Activated naive CD4-positive, alpha-beta T cell treated with anti-CD3 and anti-CD28 coated beads, Interleukin-2, amount 50 U/mL, for 24 hours (primary cell): Measurements from ENCODE around the gene TEAD2.
"Not testable (repeated sequence)": the region's sequence is repeated elsewhere in the genome, so short reads cannot be mapped to it uniquely, and the experiment has no call there.

ENCODE experiments used
- H3K27ac Mint-ChIP-seq: one replicate; pipeline ENCODE4 v1.8.0; 2021; ENCODE audit warnings: mild to moderate bottlenecking, mixed read lengths
- H3K27me3 Mint-ChIP-seq: one replicate; pipeline ENCODE4 v1.8.0; 2021; ENCODE audit warnings: mixed read lengths
- H3K36me3 Mint-ChIP-seq: one replicate; pipeline ENCODE4 v1.8.0; 2021; ENCODE audit warnings: mixed read lengths
- H3K4me1 Mint-ChIP-seq: one replicate; pipeline ENCODE4 v1.8.0; 2021; ENCODE audit warnings: mixed read lengths
- H3K4me3 Mint-ChIP-seq: one replicate; pipeline ENCODE4 v1.8.0; 2021; ENCODE audit warnings: mild to moderate bottlenecking, mixed read lengths
- H3K9me3 Mint-ChIP-seq: one replicate; pipeline ENCODE4 v1.8.0; 2021; ENCODE audit warnings: mixed read lengths

The TEAD2 gene

DNA sequence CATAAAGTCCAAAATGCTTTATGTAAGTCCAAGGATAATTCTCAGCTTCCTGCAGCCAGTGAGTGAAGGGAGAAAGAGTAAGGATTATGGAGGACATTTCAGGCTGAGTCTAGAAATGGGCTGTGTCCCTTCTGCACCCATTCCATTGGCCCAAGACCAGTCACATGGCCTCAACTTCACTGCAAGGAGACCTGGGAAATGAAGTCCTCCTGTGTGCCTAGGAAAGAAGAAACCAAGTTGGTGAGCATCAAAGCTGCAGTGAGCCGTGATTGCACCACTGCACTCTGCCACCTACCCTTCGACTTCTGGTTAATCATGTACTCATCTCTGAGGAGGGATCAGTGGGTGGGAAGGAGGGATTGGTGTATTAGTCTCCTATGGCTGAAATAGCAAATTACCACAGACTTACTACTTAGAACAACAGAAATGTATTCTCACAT is 30.6 kb downstream of the TEAD2 start:
- peak overlapping the region; percentile 76 for H3K27ac Mint-ChIP-seq
- peaks cover 75% of the 10 kb centered on the region for H3K4me1 Mint-ChIP-seq
- no peaks in the 10 kb centered on the region for H3K9me3 Mint-ChIP-seq
- no peaks in the 10 kb centered on the region for H3K27me3 Mint-ChIP-seq
- H3K36me3 Mint-ChIP-seq = peaks cover 10% of the 10 kb centered on the region
- peak overlapping the region; percentile 16 for H3K4me3 Mint-ChIP-seq

GRCh38 chr19:49331187-49331586 is 31.0 kb downstream of the TEAD2 start:
- not testable (repeated sequence) for H3K9me3 Mint-ChIP-seq, H3K36me3 Mint-ChIP-seq, H3K27me3 Mint-ChIP-seq
- Mint-ChIP-seq H3K4me3 (peak overlapping the region; percentile 16), H3K4me1 (peaks cover 74% of the 10 kb centered on the region), H3K27ac (peak overlapping the region; percentile 76)

DNA sequence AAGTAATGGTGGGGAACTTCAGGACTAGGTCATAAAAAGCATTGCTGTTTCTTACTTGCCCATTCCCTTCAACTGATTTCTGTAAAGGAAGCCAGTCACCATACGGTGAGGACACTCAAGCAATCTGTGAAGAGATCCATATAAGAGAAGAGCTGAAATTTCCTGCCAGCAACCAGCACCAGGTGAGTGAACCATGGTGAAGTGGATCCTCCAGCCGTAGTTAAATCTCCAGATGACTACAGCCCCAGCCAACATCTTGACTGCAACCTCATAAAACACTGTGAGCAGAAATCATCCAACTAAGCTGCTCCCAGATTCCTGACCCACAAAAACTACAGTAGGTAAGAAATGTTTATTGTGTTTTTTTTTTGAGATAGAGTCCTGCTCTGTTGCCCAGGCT is 33.5 kb downstream of the TEAD2 start:
- peaks cover 14% of the 10 kb centered on the region for H3K36me3 Mint-ChIP-seq
- H3K9me3 Mint-ChIP-seq = no peaks in the 10 kb centered on the region
- H3K4me1 Mint-ChIP-seq = peaks cover 53% of the 10 kb centered on the region
- H3K4me3 Mint-ChIP-seq = no peak overlapping the region
- peak overlapping the region; percentile 94 for H3K27ac Mint-ChIP-seq
- no peaks in the 10 kb centered on the region for H3K27me3 Mint-ChIP-seq

- peaks cover 46% of the 10 kb centered on the region for H3K4me1 Mint-ChIP-seq
- peak overlapping the region; percentile 94 for H3K27ac Mint-ChIP-seq
- no peaks in the 10 kb centered on the region for H3K27me3 Mint-ChIP-seq
- no peak overlapping the region for H3K4me3 Mint-ChIP-seq
- H3K9me3 Mint-ChIP-seq = no peaks in the 10 kb centered on the region
- peaks cover 14% of the 10 kb centered on the region for H3K36me3 Mint-ChIP-seq
These were observed 34.2 kb downstream of the TEAD2 start for GRCh38 chr19:49327878-49328544.

DNA sequence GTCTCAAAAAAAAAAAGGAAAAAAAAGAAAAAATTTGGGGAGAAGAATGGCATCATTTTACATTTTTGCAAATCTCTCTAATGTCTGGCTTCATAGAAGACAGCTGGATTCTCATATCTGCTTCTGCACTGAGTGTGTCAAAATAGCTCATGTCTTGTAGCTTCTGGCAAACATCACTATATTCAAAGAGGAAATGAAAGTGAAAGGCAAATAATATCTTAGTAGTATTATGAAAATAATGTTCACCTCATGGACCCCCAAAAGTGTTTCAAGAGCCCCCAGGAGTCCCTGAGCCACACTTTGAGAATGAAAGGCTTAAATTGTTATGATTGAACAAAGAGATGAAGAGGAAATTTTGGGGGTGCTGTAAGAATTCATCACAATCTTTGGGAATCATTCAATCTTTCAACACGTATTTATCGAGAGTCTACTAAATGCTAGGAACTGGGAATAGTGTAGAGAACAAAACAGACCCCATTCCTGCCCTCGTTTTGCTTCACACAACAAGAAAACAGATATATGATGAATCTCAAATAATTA is 36.0 kb downstream of the TEAD2 start:
- H3K36me3 Mint-ChIP-seq = peaks cover 16% of the 10 kb centered on the region
- peaks cover 32% of the 10 kb centered on the region for H3K4me1 Mint-ChIP-seq
- no peaks in the 10 kb centered on the region for H3K9me3 Mint-ChIP-seq
- no peaks in the 10 kb centered on the region for H3K27me3 Mint-ChIP-seq
- H3K27ac Mint-ChIP-seq = no peak overlapping the region
- no peak overlapping the region for H3K4me3 Mint-ChIP-seq

DNA sequence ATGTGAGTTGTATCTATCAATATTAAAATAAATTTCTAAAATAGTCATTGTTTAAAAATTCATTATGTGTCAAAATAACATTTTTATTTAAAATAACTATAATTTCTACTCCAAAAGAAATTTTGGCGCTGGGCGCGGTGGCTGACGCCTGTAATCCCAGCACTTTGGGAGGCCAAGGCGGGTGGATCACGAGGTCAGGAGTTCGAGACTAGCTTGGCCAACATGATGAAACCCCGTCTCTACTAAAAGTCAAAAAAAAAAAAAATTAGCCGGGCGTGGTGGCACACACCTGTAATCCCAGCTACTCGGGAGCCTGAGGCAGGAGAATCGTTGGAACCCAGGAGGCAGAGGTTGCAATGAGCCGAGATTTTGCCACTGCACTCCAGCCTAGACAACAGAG is 36.5 kb downstream of the TEAD2 start:
- H3K27me3 Mint-ChIP-seq, H3K4me3 Mint-ChIP-seq: not testable (repeated sequence)
- H3K36me3 Mint-ChIP-seq = peaks cover 17% of the 10 kb centered on the region

GRCh38 chr19:49324801-49325576 is 37.2 kb downstream of the TEAD2 start, which contains the start of gene SLC6A16:
TSS of gene SLC6A16 (minus strand) at chr19:49325191. CDS start at chr19:49311347, 13,844 bp downstream.
- H3K4me1 Mint-ChIP-seq = peaks cover 24% of the 10 kb centered on the region
- H3K4me3 Mint-ChIP-seq = no peak within 1 kb of the TSS
- H3K9me3 Mint-ChIP-seq = no peaks in the 10 kb centered on the region
- H3K27ac Mint-ChIP-seq = no peak within 1 kb of the TSS
- peaks cover 14% of the 10 kb centered on the region for H3K36me3 Mint-ChIP-seq
- no peaks in the 10 kb centered on the region for H3K27me3 Mint-ChIP-seq

More for the DNA sequence above, 36.5 kb downstream of the TEAD2 start:
- H3K9me3 Mint-ChIP-seq, H3K27ac Mint-ChIP-seq: not testable (repeated sequence)
- peaks cover 29% of the 10 kb centered on the region for H3K4me1 Mint-ChIP-seq

GRCh38 chr19:49318296-49318695 is 43.9 kb downstream of the TEAD2 start:
- H3K27ac Mint-ChIP-seq = no peak overlapping the region
- no peak overlapping the region for H3K4me3 Mint-ChIP-seq
- peaks cover 9% of the 10 kb centered on the region for H3K4me1 Mint-ChIP-seq
- H3K36me3 Mint-ChIP-seq = peaks cover 24% of the 10 kb centered on the region
- no peaks in the 10 kb centered on the region for H3K9me3 Mint-ChIP-seq
- no peaks in the 10 kb centered on the region for H3K27me3 Mint-ChIP-seq

DNA sequence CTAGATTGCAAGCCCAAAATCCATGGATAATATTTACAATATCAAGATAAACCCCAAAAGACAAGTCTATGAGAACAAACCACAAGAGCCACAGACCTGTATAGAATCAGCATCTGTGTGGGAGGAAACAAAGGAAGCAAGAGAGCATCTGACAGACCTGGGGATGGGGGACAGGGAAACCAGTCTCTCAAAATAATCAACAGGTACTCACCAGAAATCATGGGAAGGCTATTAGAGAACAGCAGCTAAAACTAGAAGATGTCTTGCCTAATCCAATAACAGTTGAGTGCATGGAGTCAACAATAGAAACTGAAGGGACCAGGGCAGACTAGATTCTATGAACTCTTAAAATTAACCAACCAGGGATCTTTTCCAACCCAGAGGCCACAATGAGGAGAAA is 45.9 kb downstream of the TEAD2 start:
- H3K27ac Mint-ChIP-seq = no peak overlapping the region

DNA sequence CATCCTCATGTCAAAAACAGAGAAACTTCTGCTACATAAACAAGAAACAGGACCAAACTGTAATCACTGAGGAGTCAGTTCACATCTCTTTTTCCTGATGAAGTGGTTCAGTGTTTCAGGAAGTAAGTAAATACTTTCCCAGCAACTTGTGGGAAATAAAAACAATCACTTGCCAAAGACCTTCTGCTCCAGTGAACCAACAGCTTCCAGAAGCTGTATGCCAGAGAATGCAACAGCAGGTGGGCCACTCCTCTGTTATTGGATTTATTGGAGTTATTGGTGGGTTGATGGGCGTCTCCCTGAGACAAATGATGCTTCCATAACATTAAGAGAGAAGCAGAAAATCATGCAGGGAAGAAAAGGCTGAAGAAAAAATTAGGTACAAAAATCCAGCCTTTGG is 47.1 kb downstream of the TEAD2 start:
- Mint-ChIP-seq H3K27ac (no peak overlapping the region), H3K4me3 (no peak overlapping the region), H3K36me3 (peaks cover 23% of the 10 kb centered on the region), H3K27me3 (no peaks in the 10 kb centered on the region), H3K4me1 (peaks cover 9% of the 10 kb centered on the region), H3K9me3 (no peaks in the 10 kb centered on the region)

More for the DNA sequence above, 45.9 kb downstream of the TEAD2 start:
- no peak overlapping the region for H3K4me3 Mint-ChIP-seq
- H3K9me3 Mint-ChIP-seq = no peaks in the 10 kb centered on the region
- H3K27me3 Mint-ChIP-seq = no peaks in the 10 kb centered on the region
- H3K4me1 Mint-ChIP-seq = peaks cover 9% of the 10 kb centered on the region
- H3K36me3 Mint-ChIP-seq = peaks cover 21% of the 10 kb centered on the region

DNA sequence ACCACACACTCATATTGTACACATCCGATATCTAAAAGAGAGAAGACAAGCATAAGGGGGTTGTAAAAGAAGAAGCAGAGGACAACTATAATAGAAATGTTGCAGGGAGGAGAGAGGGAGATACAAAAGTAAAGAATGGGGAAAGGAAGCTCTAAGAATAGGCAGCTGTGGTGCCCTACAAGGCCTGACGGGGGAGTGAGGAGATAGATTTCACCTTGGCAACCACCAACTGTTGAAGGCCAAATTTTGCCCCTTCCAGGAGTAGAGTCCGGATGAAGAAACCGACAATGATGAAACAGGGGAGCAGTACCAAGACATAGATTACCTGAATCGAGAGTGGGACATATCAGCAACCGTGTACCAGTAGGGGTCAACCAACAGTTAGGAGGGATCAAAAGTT is 53.1 kb downstream of the TEAD2 start:
- Mint-ChIP-seq H3K4me1 (no peaks in the 10 kb centered on the region), H3K4me3 (no peak overlapping the region), H3K9me3 (no peaks in the 10 kb centered on the region), H3K36me3 (peaks cover 9% of the 10 kb centered on the region), H3K27ac (no peak overlapping the region), H3K27me3 (no peaks in the 10 kb centered on the region)

DNA sequence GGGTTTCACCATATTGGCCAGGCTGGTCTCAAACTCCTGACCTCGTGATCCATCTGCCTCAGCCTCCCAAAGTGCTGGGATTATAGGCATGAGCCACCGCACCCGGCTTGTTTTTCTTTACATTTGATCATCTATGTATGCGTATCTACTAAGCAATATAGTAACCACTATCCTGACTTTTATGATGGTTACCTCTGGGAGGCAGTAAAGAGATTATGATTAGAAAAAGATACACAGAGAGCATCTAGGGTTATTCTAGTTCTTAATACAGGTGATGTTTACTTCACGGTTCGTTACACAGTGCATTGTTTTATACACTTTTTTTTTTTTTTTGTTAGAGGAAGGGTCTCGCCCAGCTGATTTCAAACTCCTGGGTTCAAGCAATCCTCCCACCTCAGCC is 55.5 kb downstream of the TEAD2 start:
- H3K36me3 Mint-ChIP-seq = peaks cover 14% of the 10 kb centered on the region
- not testable (repeated sequence) for H3K27me3 Mint-ChIP-seq, H3K27ac Mint-ChIP-seq, H3K9me3 Mint-ChIP-seq, H3K4me3 Mint-ChIP-seq, H3K4me1 Mint-ChIP-seq

DNA sequence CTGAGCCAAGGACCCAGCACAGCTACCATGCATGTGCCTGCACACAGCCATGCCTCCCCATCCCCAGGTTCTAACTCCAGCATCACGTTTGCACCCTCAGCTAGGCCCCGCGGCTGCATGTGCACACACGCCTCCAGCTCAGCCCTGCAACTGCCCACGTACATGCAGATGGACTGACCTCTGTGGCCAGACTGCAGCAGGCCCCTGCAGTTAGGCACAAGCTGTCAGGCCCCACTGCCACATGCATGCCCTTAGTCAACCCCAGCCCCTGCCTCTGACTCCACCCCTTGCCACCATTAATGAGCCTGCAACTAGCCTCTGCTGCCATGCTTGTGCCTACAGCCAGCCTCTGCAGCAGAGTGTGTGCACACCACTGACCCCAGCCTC is 60.4 kb downstream of the TEAD2 start:
- no peaks in the 10 kb centered on the region for H3K27me3 Mint-ChIP-seq
- no peak overlapping the region for H3K27ac Mint-ChIP-seq
- no peak overlapping the region for H3K4me3 Mint-ChIP-seq
- H3K36me3 Mint-ChIP-seq = peaks cover 5% of the 10 kb centered on the region
- peaks cover 10% of the 10 kb centered on the region for H3K9me3 Mint-ChIP-seq
- H3K4me1 Mint-ChIP-seq = peaks cover 9% of the 10 kb centered on the region

- Mint-ChIP-seq H3K27ac (no peak overlapping the region), H3K36me3 (peaks cover 5% of the 10 kb centered on the region), H3K27me3 (no peaks in the 10 kb centered on the region), H3K4me3 (no peak overlapping the region), H3K9me3 (peaks cover 10% of the 10 kb centered on the region), H3K4me1 (peaks cover 9% of the 10 kb centered on the region)
These were observed 60.9 kb downstream of the TEAD2 start for GRCh38 chr19:49301165-49301865.

GRCh38 chr19:49298653-49299052 is 63.6 kb downstream of the TEAD2 start:
- H3K9me3 Mint-ChIP-seq, H3K27me3 Mint-ChIP-seq, H3K4me3 Mint-ChIP-seq, H3K36me3 Mint-ChIP-seq, H3K27ac Mint-ChIP-seq, H3K4me1 Mint-ChIP-seq: not testable (repeated sequence)

DNA sequence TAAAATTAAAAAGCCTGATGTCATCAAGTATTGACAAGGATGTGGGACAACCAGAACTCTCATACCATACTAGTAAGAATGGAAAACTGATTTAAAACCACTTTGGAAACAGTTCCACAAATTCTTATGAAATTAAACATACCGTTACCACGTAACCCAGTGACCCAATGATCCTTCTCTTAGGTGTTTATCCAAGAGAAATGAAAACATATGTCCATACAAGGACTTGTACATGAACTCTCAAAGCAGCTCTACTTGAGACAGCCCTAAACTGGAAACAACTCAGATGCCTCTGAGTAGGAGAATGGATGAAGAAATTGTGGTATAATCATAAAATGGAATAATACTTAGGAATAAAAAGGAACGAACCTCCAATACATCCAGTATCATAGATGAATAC is 64.8 kb downstream of the TEAD2 start:
- no peak overlapping the region for H3K27ac Mint-ChIP-seq
- no peaks in the 10 kb centered on the region for H3K36me3 Mint-ChIP-seq

More for the DNA sequence above, 64.8 kb downstream of the TEAD2 start:
- Mint-ChIP-seq H3K4me1 (peaks cover 9% of the 10 kb centered on the region), H3K9me3 (peaks cover 1% of the 10 kb centered on the region), H3K27me3 (no peaks in the 10 kb centered on the region), H3K4me3 (no peak overlapping the region)
